Measurements from ENCODE around the gene TC2N. TPM values are rescaled to one million over a fixed set of nuclear protein-coding genes. Genes with fewer than 3 reads are reported as not detected.

Gene TC2N
- total RNA-seq, 2 donors from 2014 or later: 17.3 to 19.5 TPM

DNA sequence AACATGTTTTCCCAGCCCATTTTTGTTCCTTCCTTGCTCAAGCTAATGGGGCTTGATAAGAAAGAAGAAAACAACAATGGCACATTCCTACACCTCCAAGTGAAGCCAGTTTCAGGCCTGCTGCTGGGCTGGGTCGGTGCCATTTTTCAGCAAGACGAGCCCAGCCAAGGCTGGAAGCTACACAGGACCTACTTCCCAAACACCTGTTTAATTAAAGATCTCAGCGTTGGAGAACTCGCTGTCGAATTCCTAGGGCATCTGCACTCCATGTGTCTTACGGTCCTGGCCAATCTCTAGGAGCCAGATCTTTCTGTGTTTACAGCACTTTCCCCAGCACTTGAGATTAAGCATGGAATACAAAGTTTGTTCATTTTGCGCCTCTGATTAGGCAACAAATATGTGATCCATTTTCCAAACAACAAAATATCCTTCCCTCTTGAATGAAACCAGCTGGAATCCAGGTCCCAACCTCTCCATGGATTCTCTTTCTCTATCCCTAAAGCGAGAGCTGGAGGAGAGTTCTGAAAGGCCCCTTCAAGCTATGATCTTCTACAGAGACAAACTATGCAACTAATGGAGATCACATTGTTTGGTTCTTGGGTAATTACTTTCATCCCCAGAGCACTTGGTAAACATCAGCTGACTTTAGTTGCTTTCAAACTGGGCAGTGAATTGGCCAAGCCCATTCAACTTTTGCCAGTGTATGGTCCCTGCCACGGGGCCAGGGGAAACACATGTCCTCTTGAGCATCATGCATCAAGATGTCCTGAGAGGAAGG lies 34.3 kb upstream of the TC2N start:
- Mint-ChIP-seq H3K4me1 (peaks cover 21% of the 10 kb centered on the region), H3K27me3 (ENCODE audit: insufficient read depth) (no peaks in the 10 kb centered on the region), H3K4me3 (no peak overlapping the region), H3K27ac (no peak overlapping the region), H3K36me3 (ENCODE audit: low read depth) (no peaks in the 10 kb centered on the region), H3K9me3 (no peaks in the 10 kb centered on the region)
- Histone ChIP-seq H3K4me3 (ENCODE audit: low read length) (no peak overlapping the region), H3K4me1 (ENCODE audit: control insufficient read depth, insufficient read depth, low read length) (peaks cover 5% of the 10 kb centered on the region), H3K9me3 (ENCODE audit: control insufficient read depth, low read length) (no peaks in the 10 kb centered on the region), H3K36me3 (ENCODE audit: control insufficient read depth, insufficient read depth, low read length) (no peaks in the 10 kb centered on the region), H3K9ac (ENCODE audit: extremely low read depth, low read length, poor library complexity, severe bottlenecking) (no peak overlapping the region), H3K27ac (ENCODE audit: low read depth, low read length) (no peak overlapping the region), H3K27me3 (ENCODE audit: control insufficient read depth, insufficient read depth, low read length, poor library complexity, severe bottlenecking) (no peaks in the 10 kb centered on the region)
- WGBS, 2 experiments (ENCODE audit: insufficient coverage in 1 of 2, insufficient read length in 1 of 2): 93 to 95% methylated on average over 8 to 9 of the region's 9 CpGs
- no peak for DNase-seq
- TF ChIP-seq, protein P1, sequence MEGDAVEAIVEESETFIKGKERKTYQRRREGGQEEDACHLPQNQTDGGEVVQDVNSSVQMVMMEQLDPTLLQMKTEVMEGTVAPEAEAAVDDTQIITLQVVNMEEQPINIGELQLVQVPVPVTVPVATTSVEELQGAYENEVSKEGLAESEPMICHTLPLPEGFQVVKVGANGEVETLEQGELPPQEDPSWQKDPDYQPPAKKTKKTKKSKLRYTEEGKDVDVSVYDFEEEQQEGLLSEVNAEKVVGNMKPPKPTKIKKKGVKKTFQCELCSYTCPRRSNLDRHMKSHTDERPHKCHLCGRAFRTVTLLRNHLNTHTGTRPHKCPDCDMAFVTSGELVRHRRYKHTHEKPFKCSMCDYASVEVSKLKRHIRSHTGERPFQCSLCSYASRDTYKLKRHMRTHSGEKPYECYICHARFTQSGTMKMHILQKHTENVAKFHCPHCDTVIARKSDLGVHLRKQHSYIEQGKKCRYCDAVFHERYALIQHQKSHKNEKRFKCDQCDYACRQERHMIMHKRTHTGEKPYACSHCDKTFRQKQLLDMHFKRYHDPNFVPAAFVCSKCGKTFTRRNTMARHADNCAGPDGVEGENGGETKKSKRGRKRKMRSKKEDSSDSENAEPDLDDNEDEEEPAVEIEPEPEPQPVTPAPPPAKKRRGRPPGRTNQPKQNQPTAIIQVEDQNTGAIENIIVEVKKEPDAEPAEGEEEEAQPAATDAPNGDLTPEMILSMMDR (conservative IDR thresholded peaks at IDR 0.05): no peak

DNA sequence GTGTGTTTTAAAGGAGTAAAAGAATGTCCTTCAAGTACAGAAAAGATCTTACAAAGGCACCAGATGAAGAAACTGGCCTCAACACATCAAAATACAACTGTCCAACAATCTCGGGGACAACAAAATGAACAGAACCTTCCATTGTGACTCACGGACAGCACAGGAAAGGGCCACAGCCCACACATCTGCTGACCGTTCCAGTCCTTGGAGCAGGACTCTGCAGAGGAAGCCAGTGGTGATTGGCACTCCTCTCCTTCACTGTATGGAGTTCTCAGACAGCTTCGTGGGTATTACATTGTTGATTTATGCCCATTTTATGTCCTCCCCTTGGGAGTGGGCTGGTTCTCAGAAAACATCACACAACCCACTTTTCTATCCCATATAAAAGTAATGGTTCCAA lies 32.5 kb upstream of the TC2N start:
- no peak overlapping the region for H3K4me3 ChIP-seq (ENCODE audit: low read length)
- Mint-ChIP-seq H3K9me3 (no peaks in the 10 kb centered on the region), H3K4me1 (peaks cover 21% of the 10 kb centered on the region), H3K36me3 (ENCODE audit: low read depth) (no peaks in the 10 kb centered on the region), H3K4me3 (no peak overlapping the region), H3K27me3 (ENCODE audit: insufficient read depth) (no peaks in the 10 kb centered on the region), H3K27ac (no peak overlapping the region)
- no peaks in the 10 kb centered on the region for H3K9me3 ChIP-seq (ENCODE audit: control insufficient read depth, low read length)
- no peaks in the 10 kb centered on the region for H3K36me3 ChIP-seq (ENCODE audit: control insufficient read depth, insufficient read depth, low read length)
- H3K9ac ChIP-seq (ENCODE audit: extremely low read depth, low read length, poor library complexity, severe bottlenecking): no peak overlapping the region
- TF ChIP-seq, protein P1 (conservative IDR thresholded peaks at IDR 0.05): no peak
- H3K27ac ChIP-seq (ENCODE audit: low read depth, low read length): no peak overlapping the region
- WGBS, 2 experiments (ENCODE audit: insufficient coverage in 1 of 2, insufficient read length in 1 of 2): 87 to 88% methylated on average over 4 of the region's 4 CpGs
- no peaks in the 10 kb centered on the region for H3K27me3 ChIP-seq (ENCODE audit: control insufficient read depth, insufficient read depth, low read length, poor library complexity, severe bottlenecking)
- H3K4me1 ChIP-seq (ENCODE audit: control insufficient read depth, insufficient read depth, low read length): peaks cover 5% of the 10 kb centered on the region
- no peak for DNase-seq

DNA sequence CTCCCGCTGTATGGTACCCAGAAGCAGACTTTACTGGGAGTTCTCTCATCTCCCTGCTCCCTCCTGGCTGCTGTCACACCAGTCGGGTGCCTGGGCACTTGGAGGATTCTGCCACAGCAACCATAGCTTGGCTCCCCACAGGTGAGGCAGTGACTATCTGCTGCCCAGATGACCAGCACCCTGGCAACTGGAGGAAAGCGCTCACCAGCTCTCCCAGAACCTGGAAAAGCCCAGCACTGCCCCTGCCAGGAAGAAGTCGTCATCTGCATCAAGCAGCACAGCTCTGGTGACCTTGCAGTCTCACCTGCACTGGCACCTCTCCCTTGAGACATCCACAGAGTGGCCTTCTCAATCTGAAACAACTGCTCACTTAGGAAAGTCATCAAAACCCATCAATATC lies 31.9 kb upstream of the TC2N start:
- TF ChIP-seq, protein P1 (conservative IDR thresholded peaks at IDR 0.05): peak; percentile 47
- H3K27ac Mint-ChIP-seq: no peak overlapping the region
- no peak overlapping the region for H3K27ac ChIP-seq (ENCODE audit: low read depth, low read length)
- H3K4me1 Mint-ChIP-seq: peaks cover 21% of the 10 kb centered on the region
- no peaks in the 10 kb centered on the region for H3K36me3 ChIP-seq (ENCODE audit: control insufficient read depth, insufficient read depth, low read length)
- no peak for DNase-seq
- H3K9me3 Mint-ChIP-seq: no peaks in the 10 kb centered on the region
- no peaks in the 10 kb centered on the region for H3K27me3 Mint-ChIP-seq (ENCODE audit: insufficient read depth)
- H3K9me3 ChIP-seq (ENCODE audit: control insufficient read depth, low read length): no peaks in the 10 kb centered on the region
- no peaks in the 10 kb centered on the region for H3K36me3 Mint-ChIP-seq (ENCODE audit: low read depth)
- no peak overlapping the region for H3K4me3 ChIP-seq (ENCODE audit: low read length)
- no peak overlapping the region for H3K4me3 Mint-ChIP-seq
- H3K9ac ChIP-seq (ENCODE audit: extremely low read depth, low read length, poor library complexity, severe bottlenecking): no peak overlapping the region
- no peaks in the 10 kb centered on the region for H3K27me3 ChIP-seq (ENCODE audit: control insufficient read depth, insufficient read depth, low read length, poor library complexity, severe bottlenecking)
- H3K4me1 ChIP-seq (ENCODE audit: control insufficient read depth, insufficient read depth, low read length): peaks cover 5% of the 10 kb centered on the region
- WGBS, 2 experiments (ENCODE audit: insufficient coverage in 1 of 2, insufficient read length in 1 of 2): 89 to 90% methylated on average over 2 to 4 of the region's 4 CpGs

Measured in endodermal cell (in vitro differentiated cells).